Measurements from ENCODE around the gene MED9.

- TF ChIP-seq CTCF (IDR thresholded peaks at IDR 0.05): no peak
- no peak for TF ChIP-seq POLR2A (IDR thresholded peaks at IDR 0.05)
Measured at GRCh38 chr17:17514993-17515933, 38.5 kb downstream of the MED9 start.
